Tibial nerve (tissue), 4 donors: ENCODE data around the gene TOX2.

ENCODE experiments used
- CTCF ChIP-seq, 5 experiments: fragments of 200-600 bp in 3 of 5; fragments of 450-650 bp in 2 of 5; sonication (generic) in 3 of 5; IDR thresholded peaks; one replicate each; pipeline ENCODE4 v1.5.1; 2016 to 2019; ENCODE audit warnings: antibody characterized with exemption in 5 of 5, mild to moderate bottlenecking in 3 of 5, moderate library complexity in 2 of 5
- EP300 ChIP-seq, 2 donors: sonication (generic); formaldehyde crosslinking; IDR thresholded peaks; one replicate each; pipeline ENCODE4 v1.6.1; 2017; ENCODE audit warnings: antibody characterized with exemption in 2 of 2, mild to moderate bottlenecking in 1 of 2

GRCh38 chr20:44079291-44079690, 164.6 kb downstream of the TOX2 start:
- TF ChIP-seq CTCF (IDR thresholded peaks at IDR 0.05) (no peak), EP300 (IDR thresholded peaks at IDR 0.05) (no peak)
